Prostate gland (tissue), 2 donors: Measurements from ENCODE around the gene FAM8A1.

Source experiments
- POLR2A ChIP-seq: fragments of 450-650 bp; IDR thresholded peaks from one replicate; pipeline ENCODE4 v1.6.1; 2016; ENCODE audit warnings: antibody characterized with exemption, mild to moderate bottlenecking
- POLR2AphosphoS5 ChIP-seq: sonication (generic); formaldehyde crosslinking; IDR thresholded peaks from one replicate; pipeline ENCODE4 v1.6.1; 2017; ENCODE audit warnings: antibody characterized with exemption
- TF ChIP-seq, protein P1 (sequence below), 4 experiments: fragments of 200-600 bp in 2 of 4; fragments of 450-650 bp in 2 of 4; sonication (generic) in 2 of 4; IDR thresholded peaks; 1 replicate in 3 of 4; 2 replicates in 1 of 4; pipeline ENCODE4 v1.5.1; 2016 to 2019; ENCODE audit warnings: antibody characterized with exemption in 4 of 4, mild to moderate bottlenecking in 2 of 4, moderate library complexity in 2 of 4

DNA sequence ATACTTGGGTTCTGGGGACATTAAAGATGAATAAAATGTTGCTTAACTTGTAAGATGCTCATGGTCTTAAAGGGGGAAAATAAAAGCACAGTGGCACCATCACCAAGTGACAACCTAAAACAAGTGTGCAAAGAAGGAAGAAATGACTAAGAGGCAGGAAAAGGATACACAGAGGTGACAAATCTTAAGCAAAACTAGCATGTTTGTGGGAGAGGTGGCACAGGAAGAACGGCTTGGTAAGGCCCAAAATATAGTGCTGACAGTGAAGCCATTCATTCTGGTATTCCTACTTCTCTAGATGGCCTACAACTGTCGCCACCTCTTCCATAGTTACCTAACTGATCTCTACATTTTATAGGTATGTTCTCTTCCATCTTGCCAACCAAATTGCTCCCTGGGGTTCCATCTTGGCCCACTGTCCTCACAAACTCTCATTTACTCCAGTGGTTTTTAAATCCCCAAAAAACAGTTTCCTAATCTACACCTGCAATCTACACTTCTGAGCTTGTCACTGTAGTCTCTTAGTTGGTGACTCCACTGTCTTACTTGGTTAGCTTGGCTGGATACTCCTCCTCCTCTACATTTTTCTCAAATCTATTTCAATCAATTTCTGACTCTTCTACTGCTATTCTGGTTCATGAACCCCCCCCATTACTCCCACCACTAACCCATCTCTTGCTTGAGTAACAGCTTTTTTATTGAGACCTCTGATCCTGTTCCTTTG is 33.5 kb downstream of the FAM8A1 start:
- TF ChIP-seq, protein P1, sequence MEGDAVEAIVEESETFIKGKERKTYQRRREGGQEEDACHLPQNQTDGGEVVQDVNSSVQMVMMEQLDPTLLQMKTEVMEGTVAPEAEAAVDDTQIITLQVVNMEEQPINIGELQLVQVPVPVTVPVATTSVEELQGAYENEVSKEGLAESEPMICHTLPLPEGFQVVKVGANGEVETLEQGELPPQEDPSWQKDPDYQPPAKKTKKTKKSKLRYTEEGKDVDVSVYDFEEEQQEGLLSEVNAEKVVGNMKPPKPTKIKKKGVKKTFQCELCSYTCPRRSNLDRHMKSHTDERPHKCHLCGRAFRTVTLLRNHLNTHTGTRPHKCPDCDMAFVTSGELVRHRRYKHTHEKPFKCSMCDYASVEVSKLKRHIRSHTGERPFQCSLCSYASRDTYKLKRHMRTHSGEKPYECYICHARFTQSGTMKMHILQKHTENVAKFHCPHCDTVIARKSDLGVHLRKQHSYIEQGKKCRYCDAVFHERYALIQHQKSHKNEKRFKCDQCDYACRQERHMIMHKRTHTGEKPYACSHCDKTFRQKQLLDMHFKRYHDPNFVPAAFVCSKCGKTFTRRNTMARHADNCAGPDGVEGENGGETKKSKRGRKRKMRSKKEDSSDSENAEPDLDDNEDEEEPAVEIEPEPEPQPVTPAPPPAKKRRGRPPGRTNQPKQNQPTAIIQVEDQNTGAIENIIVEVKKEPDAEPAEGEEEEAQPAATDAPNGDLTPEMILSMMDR (IDR thresholded peaks at IDR 0.05): no peak
- no peak for TF ChIP-seq POLR2AphosphoS5
- no peak for TF ChIP-seq POLR2A
